GM21723 (cell line): Measurements from ENCODE around the gene ADAMTS1.

Experiments used
- ATAC-seq: cut with Tn5 transposase; IDR thresholded peaks from one replicate; pipeline ENCODE4 v1.9.1; 2021; ENCODE audit warnings: mild to moderate bottlenecking, moderate library complexity; ENCODE audit not compliant: unreplicated experiment

ADAMTS1 gene

DNA sequence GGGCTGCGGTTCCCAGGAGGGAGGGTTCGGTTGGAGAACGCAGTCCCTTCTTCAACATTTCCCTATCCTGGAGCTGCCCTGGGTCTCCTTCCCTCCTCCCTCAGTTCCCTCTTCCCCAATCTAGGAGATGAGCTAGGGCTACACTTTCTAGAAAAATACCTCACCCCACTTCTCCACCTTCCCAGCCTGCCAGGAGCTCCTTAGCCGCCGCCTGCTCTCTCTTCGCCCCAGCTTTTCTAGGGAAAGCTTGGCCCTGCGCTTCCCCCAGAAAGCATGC is 488 bp upstream of the ADAMTS1 start:
- no peak for ATAC-seq

GRCh38 chr21:26844258-26845065 is 747 bp downstream of the ADAMTS1 start:
- ATAC-seq, result no peak

GRCh38 chr21:26843933-26844257 is 1.3 kb downstream of the ADAMTS1 start:
- ATAC-seq, result no peak

DNA sequence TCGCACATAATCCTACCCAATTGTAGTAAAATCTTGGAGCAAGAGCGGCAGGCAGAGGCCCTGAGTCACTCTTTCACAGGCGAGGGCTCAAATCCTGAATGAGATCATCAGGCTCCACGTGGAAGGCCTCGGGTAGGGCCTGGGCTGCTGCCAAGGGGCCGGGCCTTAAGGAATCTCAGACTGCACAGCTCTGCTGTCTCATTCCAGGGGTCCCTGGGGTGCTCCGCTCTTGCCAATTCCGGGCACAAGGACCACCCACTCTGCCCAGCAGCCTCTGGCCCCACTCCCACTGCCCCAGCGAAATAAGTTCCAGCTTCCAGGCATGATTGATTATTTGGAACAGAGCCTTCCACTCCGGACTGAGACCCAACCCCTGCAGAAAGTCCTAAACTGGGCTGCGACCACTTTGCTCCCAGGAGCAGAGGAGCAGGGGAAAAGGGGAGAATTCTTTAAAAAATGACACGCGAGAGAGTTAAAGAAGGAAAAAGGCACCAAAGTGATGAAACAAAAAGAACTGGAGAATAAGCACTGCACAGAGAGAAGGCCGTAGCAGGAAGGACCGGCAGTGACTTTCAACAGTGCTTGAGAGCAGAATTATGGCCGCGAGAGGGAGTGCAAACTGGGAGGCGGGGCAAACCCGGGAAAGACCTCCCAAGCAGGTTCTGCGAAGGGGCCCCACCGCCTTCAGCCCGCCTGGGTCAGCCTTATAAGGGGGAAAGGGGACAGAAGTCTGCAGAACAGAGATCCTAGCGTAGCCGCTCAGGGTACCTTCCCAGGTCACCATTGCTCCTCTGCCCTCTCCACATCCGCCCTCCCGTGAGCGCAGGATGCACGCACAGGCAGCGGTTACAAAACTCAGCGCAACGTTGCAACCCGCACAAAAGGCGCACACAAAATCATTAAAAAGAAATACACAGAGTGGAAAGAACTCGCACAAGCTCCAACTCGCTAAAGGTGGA is 2.0 kb downstream of the ADAMTS1 start:
- ATAC-seq, result no peak

GRCh38 chr21:26842300-26842699 is 2.9 kb downstream of the ADAMTS1 start:
- no peak for ATAC-seq

DNA sequence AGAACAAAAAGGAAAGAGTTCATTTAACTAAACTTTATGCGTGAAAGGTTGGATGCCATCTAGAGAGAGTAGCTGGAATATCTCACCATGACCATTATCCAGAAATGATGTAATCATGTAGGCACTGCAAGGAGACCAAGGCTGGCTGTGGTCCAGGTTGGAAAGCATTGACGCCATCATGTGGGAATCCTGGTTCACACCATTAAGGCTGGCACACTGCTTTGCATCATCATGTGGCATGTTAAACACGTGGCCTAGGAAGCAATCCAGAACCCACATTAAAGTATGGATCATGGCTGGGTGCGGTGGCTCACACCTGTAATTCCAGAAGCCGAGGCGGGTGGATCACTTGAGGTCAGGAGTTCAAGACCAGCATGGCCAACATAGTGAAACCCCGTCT is 4.3 kb downstream of the ADAMTS1 start:
- ATAC-seq, result no peak

- no peak for ATAC-seq
Measured at GRCh38 chr21:26840201-26840600, 5.0 kb downstream of the ADAMTS1 start.

GRCh38 chr21:26837539-26837938 is 7.7 kb downstream of the ADAMTS1 start:
- ATAC-seq, result no peak

DNA sequence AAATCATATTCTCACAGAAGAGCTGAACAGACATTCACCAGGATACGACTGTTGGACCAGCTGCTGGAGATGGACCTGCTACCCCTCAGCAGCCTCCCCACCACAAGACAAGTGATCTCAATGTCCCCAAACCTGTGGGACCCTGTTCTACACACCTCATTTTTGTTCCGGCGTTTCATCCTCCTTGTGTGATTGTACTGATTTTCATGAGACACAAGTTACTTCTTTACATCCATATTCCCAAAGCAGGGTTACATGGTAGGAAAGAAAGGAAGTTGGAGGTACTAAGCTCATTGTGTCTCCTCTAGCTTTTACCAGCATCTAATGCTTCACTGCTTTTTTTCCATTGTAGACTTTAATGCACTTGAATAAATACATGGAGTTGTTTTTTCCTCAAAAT is 8.7 kb downstream of the ADAMTS1 start:
- ATAC-seq, result no peak

DNA sequence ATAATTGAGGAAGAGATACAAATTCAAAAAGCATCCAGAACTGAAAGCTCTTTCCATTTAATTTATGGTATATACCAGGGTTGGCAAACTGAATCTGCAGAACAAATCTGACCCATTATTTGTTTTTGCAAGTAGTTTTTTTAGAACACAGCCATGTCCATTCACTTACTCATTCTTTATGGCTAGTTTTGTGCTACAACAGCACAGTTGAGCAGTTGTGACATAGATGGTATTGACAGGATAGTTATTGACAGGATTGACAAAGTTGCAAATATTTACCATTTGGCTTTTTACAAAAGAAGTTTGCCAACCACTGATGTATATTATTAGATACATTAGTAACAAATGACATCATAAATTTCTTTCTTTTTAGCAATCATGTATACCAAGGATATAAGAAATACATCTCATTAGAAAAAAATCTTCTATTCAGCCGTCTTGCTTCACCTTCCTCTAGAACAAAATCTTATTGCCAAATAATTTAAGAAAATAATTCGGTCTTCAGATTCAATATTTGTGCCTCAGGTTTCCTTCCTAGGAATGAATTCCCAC is 9.4 kb downstream of the ADAMTS1 start:
- ATAC-seq, result no peak

GRCh38 chr21:26835027-26835713 is 10.0 kb downstream of the ADAMTS1 start:
- no peak for ATAC-seq

GRCh38 chr21:26834181-26834905 is 10.9 kb downstream of the ADAMTS1 start:
- ATAC-seq, result no peak

DNA sequence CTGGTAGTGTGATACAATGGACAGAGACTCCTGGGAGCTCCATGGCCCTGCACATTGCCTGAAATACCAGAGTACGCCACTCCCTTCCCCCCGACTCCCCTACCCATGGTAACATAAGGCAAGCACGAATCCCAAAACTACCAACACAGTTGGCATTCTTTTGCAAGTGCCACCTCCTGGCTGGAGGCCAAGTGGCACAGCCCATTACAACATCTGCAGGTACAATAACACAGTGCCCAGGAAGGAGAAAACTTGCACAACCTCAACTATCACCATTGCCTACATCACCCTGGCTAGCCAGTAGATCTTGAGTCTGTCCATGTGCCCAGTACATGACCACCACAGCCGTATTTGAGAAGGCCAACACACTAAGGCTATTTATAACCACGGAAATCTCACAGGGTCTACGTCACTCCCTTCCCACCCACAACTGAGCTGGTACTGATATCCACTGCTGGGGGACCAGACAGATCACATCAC is 11.7 kb downstream of the ADAMTS1 start:
- no peak for ATAC-seq

DNA sequence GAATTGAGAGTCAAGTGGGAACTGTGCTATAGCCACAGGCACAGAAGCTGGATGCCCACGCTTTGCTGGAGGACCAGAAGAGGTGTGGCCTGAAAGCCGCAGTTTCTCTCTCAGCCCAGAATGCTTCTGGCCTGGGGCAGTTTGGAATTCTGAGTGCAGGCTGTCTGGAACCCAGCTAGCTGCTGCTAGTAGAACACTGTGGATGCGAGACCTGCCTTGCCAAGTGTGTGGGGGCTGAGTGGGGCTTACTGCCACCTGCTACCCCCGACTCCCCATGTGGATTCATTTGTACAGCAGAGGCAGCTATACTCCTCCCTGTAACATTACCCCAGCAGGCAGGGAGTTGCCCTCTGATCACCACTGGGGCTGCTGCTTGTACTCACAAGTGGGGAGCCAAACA is 12.2 kb downstream of the ADAMTS1 start:
- no peak for ATAC-seq

DNA sequence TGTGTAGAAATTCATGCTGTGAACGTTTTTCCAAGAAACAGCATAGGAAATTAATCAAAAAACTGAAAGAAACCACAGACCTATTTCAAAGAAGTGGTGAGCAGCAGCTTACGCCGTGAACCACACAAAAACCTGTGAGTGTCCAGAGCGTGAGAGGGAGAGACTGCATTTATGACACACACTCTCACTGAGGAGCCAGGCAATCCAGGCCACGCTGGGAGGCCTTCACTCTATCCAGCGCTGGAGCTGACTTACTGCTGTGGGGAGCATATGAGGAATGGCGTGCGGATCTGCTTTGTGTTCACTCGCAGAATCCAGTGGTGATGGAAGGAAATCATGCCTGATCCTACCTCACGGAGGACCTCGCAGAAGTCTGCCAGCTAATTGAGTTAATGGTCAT is 12.7 kb downstream of the ADAMTS1 start:
- no peak for ATAC-seq

DNA sequence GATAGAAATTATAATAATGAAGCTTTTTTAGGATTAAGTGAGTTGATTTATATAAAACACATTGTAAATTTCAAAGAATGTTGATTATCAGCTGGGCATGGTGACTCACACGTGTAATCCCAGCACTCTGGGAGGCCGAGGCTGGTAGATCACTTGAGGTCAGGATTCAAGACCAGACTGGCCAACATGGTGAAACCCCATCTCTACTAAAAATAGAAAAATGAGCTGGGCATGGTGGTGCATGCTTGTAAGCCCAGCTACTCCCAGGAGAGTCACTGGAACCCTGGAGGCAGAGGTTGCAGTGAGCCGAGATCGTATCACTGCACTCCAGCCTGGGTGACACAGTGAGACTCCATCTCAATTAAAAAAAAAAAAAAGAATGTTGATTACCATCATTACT is 18.4 kb downstream of the ADAMTS1 start:
- no peak for ATAC-seq

- no peak for ATAC-seq
Measured at GRCh38 chr21:26820509-26820908, 24.7 kb downstream of the ADAMTS1 start.

- ATAC-seq, result no peak
Measured at GRCh38 chr21:26819740-26820324, 25.4 kb downstream of the ADAMTS1 start.

- no peak for ATAC-seq
Measured at GRCh38 chr21:26818906-26819305, 26.3 kb downstream of the ADAMTS1 start.

DNA sequence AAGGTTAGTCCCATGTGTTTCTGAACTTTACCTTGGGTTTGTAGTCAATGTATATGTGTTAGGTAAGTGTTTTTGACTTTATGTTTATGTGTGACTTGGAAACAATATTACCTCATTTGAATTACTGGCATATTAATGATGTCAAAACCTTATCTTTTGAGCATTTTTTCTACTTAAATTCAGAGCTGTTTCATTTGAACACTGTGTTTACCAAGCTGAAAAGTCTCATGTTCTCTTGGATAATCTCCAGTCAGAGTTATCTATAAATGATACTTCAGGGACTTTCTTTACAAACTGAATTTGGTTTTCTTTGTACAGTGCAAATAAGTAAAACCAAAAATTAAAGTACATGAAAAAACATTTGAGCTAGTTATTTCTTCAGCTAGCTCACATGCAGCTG is 30.0 kb downstream of the ADAMTS1 start:
- no peak for ATAC-seq
